K562 treated with DMSO at 1 percent for 24 hours (cell line): ENCODE results near the gene SPATA31A6. TPM values are rescaled to one million over a fixed set of nuclear protein-coding genes. Genes with fewer than 3 reads are reported as not detected.

Experiments used
- total RNA-seq: library from RNA; unstranded; fragments of 300-600 nt; gene quantifications from 2 replicates; pipeline ENCODE4 v1.2.3, GENCODE V29; 2022; ENCODE audit warnings: low read depth; ENCODE audit not compliant: insufficient read depth

Gene SPATA31A6
- total RNA-seq: 0.13 and 0.14 TPM in 2 replicates

DNA sequence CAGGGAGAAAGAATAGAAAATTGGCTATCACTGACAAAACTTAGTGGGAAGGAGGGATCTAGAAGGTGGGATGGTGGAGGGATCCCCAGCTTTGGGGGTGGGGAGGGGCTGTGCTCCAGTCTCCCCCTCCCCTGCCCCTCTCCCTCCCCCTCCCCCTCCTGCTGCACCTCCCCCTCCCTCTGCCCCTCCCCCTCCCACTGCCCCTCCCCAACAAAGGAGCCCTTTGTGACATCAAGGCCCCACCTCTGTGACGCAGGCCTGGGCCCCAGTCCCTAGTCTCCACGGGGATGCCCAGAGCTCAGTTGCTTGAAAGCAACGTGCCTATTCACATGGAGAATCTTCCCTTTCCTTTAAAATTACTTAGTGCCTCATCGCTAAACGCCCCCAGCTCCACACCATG lies at the start of gene SPATA31A6:
SPATA31A6 (plus strand) TSS at position 301 of the 400 bp plus-strand sequence; CDS start at position 330, 29 bp downstream.

Other genes with a start within 250 kb of the SPATA31A6 start
- 0.46 and 0.61 TPM in 2 replicates for gene CNTNAP3B, start 54.2 kb upstream of the SPATA31A6 start, total RNA-seq